Omental fat pad (tissue), 4 donors: ENCODE measurements around the gene UBQLN1. TPM values are rescaled to one million over a fixed set of nuclear protein-coding genes. Genes with fewer than 3 reads are reported as not detected.

Experiments used
- ATAC-seq: fragments of 150-250 bp; one replicate; pipeline ENCODE4 v1.9.1; 2016; ENCODE audit warnings: mild to moderate bottlenecking, moderate library complexity; ENCODE audit not compliant: low FRiP score
- DNase-seq: peaks from one replicate; pipeline ENCODE4 v3.0.0-alpha.2; 2019; ENCODE audit warnings: low spot score
- total RNA-seq, 4 donors: library from RNA; depleted of rRNA; stranded (reverse); fragments of >200 nt; gene quantifications; one replicate each; pipeline ENCODE4 v1.1.0, GENCODE V29; 2016
- TF ChIP-seq, protein P1 (sequence below), 3 donors: fragments of 450-650 bp; IDR thresholded peaks; one replicate each; pipeline ENCODE4 v1.5.1; 2016 to 2017; ENCODE audit warnings: antibody characterized with exemption in 3 of 3, mild to moderate bottlenecking in 3 of 3, moderate library complexity in 2 of 3

The UBQLN1 gene
- total RNA-seq, 4 donors from 2014 or later: 107 to 150 (median 121) TPM

DNA sequence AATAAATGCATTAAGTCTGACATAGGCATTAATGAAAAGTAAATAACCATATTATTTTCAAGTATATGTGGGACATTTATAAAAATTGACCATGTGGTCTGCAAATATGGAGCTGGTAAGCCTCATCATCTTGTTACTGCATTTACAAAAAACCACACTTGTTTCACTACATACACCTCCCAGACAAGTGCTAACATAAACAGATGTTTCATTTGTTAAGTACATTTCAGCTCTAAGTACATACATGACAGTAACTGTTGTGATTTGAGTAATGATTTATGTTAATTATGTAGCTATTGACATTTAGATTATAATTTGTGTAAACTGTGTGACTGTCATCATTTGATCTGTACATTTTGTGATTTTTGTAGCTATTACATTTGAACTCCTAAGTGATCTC is 70.9 kb downstream of the UBQLN1 start:
- TF ChIP-seq, protein P1, sequence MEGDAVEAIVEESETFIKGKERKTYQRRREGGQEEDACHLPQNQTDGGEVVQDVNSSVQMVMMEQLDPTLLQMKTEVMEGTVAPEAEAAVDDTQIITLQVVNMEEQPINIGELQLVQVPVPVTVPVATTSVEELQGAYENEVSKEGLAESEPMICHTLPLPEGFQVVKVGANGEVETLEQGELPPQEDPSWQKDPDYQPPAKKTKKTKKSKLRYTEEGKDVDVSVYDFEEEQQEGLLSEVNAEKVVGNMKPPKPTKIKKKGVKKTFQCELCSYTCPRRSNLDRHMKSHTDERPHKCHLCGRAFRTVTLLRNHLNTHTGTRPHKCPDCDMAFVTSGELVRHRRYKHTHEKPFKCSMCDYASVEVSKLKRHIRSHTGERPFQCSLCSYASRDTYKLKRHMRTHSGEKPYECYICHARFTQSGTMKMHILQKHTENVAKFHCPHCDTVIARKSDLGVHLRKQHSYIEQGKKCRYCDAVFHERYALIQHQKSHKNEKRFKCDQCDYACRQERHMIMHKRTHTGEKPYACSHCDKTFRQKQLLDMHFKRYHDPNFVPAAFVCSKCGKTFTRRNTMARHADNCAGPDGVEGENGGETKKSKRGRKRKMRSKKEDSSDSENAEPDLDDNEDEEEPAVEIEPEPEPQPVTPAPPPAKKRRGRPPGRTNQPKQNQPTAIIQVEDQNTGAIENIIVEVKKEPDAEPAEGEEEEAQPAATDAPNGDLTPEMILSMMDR (IDR thresholded peaks at IDR 0.05): no peak
- DNase-seq (no peak), ATAC-seq (no peak)

DNA sequence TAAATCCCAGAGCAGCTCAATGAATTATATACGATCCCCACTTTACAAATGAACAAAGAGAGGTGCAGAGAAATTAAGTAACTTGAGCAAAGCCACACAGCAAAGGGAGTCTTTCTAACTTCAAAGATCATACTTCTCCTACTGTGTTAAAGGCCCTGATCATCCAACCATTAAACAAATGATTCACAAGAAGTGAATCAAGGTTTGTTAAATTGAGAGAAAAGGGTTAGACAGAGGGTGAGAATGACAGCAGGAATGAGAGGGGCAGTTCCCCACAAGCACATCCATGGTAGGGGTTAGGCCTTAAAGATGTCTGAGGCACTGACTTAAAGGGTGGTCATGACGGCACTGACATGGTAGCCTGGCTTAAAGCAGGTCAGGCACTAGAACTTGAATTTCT is 74.1 kb downstream of the UBQLN1 start:
- TF ChIP-seq, protein P1 (IDR thresholded peaks at IDR 0.05): no peak
- DNase-seq: no peak
- ATAC-seq: no peak

DNA sequence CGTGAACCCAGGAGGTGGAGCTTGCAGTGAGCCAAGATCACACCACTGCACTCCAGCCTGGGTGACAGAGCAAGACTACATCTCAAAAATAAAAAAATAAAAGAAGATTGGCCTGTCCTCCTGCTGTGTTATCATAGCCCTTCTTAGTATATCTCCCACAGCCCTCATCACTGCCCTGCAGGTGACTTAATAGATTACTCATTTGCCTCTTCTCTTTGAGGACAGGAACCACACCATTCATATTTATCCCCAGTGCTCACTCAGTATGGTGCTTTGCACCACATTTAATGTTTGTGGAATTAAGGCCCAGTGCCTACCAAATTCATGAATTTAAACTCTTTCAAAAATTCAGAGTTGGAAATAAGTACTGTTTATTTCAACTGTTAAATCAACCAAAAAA is 74.5 kb downstream of the UBQLN1 start:
- TF ChIP-seq, protein P1 (IDR thresholded peaks at IDR 0.05): no peak
- ATAC-seq: no peak
- no peak for DNase-seq

DNA sequence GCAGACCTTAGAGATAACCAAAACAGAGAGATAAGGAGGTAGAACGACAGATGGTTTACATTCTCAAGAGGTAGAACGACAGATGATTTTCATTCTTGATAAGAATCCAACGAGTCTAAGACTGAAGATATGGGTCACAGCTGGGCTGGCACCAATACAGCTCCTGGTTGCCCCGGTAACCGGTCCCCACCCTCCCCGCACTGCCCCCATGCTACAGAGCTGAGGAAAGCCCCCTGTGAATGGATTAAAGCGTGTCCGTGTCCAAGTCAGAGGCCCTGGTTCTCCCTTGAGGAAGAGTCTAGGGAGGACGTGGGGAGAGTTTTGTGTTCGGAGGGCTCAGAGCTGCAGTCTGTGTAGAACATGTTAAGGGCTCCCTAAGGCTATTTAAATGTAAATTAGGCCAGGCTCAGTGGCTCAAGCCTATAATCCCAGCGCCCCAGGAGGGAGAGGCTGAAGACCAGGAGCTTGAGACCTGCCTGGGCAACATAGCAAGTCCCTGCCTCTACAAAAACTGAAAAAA is 76.8 kb downstream of the UBQLN1 start:
- ATAC-seq: no peak
- TF ChIP-seq, protein P1 (IDR thresholded peaks at IDR 0.05): no peak
- DNase-seq: no peak

DNA sequence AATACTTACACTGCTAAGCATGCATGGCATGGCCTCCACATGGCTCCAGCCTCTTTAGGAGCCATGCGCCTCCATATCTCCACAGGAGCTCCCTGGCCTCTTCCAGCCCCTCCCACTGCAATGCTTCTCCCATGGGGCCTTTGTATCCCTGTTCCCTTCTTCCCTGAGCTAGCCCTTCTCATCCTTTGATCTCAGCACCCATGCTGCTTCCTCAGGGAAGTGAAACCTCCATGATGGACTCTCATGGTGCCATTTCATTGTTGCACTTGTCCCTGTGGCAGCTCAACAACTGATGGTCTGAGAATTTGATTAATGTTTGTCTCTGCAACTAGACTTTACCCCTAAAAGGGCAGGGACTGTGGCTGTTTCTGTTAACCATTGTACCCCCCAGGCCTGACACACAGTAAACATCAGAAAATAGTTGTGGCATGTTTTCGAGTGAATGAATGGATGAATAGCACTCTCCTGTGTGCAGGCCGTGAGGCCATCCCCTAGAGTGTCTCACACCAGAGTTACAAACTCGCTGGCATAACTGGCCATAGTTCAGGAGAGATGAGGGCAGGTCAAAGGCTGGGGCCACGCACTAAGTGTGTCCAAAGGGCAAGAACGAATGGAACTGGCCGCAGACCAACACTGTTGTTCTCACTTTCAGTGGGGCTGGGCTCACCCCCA is 78.2 kb downstream of the UBQLN1 start:
- no peak for ATAC-seq
- DNase-seq: no peak
- TF ChIP-seq, protein P1 (IDR thresholded peaks at IDR 0.05): no peak

DNA sequence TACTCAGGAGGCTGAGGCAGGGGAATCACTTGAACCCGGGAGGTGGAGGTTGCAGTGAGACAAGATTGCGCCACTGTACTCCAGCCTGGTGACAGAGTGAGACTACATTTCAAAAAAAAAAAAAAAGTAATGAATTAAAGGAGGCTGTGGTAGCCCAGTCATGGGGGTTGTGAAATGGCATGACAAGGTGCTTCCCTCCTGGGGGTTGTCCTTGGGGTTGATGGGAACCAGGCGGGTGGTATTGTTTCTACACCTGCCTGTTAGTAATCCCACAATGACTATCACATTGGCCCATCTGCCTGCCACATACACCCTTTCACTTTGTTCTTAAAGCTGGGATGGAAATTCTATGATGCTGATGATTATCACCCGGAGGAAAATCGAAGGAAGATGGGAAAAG is 79.2 kb downstream of the UBQLN1 start:
- TF ChIP-seq, protein P1 (IDR thresholded peaks at IDR 0.05): no peak
- DNase-seq (no peak), ATAC-seq (no peak)

DNA sequence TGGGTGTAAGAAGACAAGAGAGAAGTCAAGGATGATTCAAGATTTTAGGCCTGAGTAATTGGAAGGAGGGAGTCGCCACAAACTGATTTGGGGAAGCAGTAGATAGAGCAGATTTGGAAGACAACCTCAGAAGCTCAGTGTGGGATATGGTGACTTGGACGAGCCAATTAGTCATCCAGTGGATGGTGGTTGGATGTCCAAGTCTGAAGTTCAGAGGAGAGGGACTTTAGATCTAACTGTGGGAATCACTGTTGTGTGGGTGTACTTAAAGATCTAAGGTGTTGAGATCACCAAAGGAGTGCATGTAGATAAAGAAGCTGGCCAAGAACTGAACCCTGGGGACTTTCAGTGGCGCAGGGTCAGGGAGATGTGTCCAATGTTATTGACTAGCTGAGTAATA is 82.6 kb downstream of the UBQLN1 start:
- DNase-seq (no peak), ATAC-seq (no peak)
- TF ChIP-seq, protein P1 (IDR thresholded peaks at IDR 0.05): no peak
